Transverse colon (tissue), 4 donors: ENCODE measurements around the gene DMD. TPM values are rescaled to one million over a fixed set of nuclear protein-coding genes. Genes with fewer than 3 reads are reported as not detected.

Source experiments
- DNase-seq: peaks from one replicate; pipeline ENCODE4 v3.0.0-alpha.2; 2019
- H3K27ac ChIP-seq, 4 donors: fragments of 200-600 bp; sonication (generic); 2 replicates each; pipeline ENCODE4 v1.5.1; 2016 to 2018; ENCODE audit warnings: inconsistent platforms in 4 of 4
- H3K27me3 ChIP-seq: fragments of 200-600 bp; sonication (generic); 2 replicates; pipeline ENCODE4 v1.5.1; 2017; ENCODE audit warnings: inconsistent platforms
- H3K36me3 ChIP-seq, 4 donors: fragments of 200-600 bp; sonication (generic); 2 replicates each; pipeline ENCODE4 v1.5.1; 2017 to 2019; ENCODE audit warnings: inconsistent platforms in 4 of 4
- H3K4me1 ChIP-seq, 4 donors: fragments of 200-600 bp; sonication (generic); 2 replicates each; pipeline ENCODE4 v1.5.1; 2017 to 2020; ENCODE audit warnings: inconsistent platforms in 4 of 4
- H3K4me3 ChIP-seq, 4 donors: fragments of 200-600 bp; sonication (generic); 1 replicate in 1 of 4; 2 replicates in 3 of 4; pipeline versions ENCODE4 v1.5.1 to v1.6.1; 2017 to 2019; ENCODE audit warnings: inconsistent platforms in 4 of 4
- H3K9me3 ChIP-seq, 2 donors: fragments of 200-600 bp; sonication (generic); 2 replicates each; pipeline ENCODE4 v1.5.1; 2017 to 2019; ENCODE audit warnings: inconsistent platforms in 2 of 2
- CTCF ChIP-seq, 5 experiments: fragments of 200-600 bp in 3 of 5; fragments of 450-650 bp in 2 of 5; sonication (generic) in 3 of 5; IDR thresholded peaks; 1 replicate in 2 of 5; 2 replicates in 3 of 5; pipeline ENCODE4 v1.5.1; 2016 to 2017; ENCODE audit warnings: antibody characterized with exemption in 5 of 5, inconsistent platforms in 3 of 5, mild to moderate bottlenecking in 2 of 5, moderate library complexity in 1 of 5
- EP300 ChIP-seq: sonication (generic); formaldehyde crosslinking; IDR thresholded peaks from one replicate; pipeline ENCODE4 v1.6.1; 2017; ENCODE audit warnings: antibody characterized with exemption, low read depth
- POLR2A ChIP-seq: fragments of 450-650 bp; IDR thresholded peaks from one replicate; pipeline ENCODE4 v1.6.1; 2016; ENCODE audit warnings: antibody characterized with exemption, mild to moderate bottlenecking, moderate library complexity
- POLR2AphosphoS5 ChIP-seq, 3 donors: sonication (generic); formaldehyde crosslinking; IDR thresholded peaks; one replicate each; pipeline ENCODE4 v1.6.1; 2016; ENCODE audit warnings: antibody characterized with exemption in 3 of 3
- WGBS, 2 donors: methylation state at CpG; one replicate each; pipeline ENCODE4 v1.1.5; 2018; ENCODE audit warnings: low coverage in 1 of 2; 5-methylcytosine and 5-hydroxymethylcytosine counted together
- in situ Hi-C, 4 donors: fragments of 200-750 bp; cut with MboI; loops; one replicate each; pipeline versions ENCODE4 v1.15.0 to v1.15.1; 2017; ENCODE audit warnings: low sequenced_read_pairs in 3 of 4, low pct_ligation_motif_present in 1 of 4, low pct_unique_long_range_greater_than_20kb in 1 of 4
- intact Hi-C: fragments of 100-400 bp; cut with DNase I; formaldehyde crosslinking; loops from one replicate; pipeline ENCODE4 v1.15.1; 2023; ENCODE audit warnings: low total_unique reads
- total RNA-seq, 4 donors: library from RNA; depleted of rRNA; stranded (reverse); fragments of >200 nt; gene quantifications; one replicate each; pipeline ENCODE4 v1.1.0, GENCODE V29; 2016

Gene DMD
- total RNA-seq, 4 donors from 2014 or later = 20.9 to 44.6 (median 32.5) TPM

GRCh38 chrX:31092476-31092875 lies 2118.9 kb downstream of the DMD start:
- Histone ChIP-seq H3K36me3 (no peaks in the 10 kb centered on the region), H3K27ac (no peak overlapping the region), H3K4me3 (no peak overlapping the region), H3K27me3 (no peaks in the 10 kb centered on the region), H3K9me3 (no peaks in the 10 kb centered on the region), H3K4me1 (no peaks in the 10 kb centered on the region)
- intact Hi-C loops (no loop called here), in situ Hi-C loops (no loop called here)
- no peak for DNase-seq
- 55 to 80% methylated on average over 1 to 3 of the region's 3 CpGs for WGBS, 2 donors
- no peak for TF ChIP-seq POLR2A
- TF ChIP-seq CTCF (IDR thresholded peaks at IDR 0.05) = no peak
- no peak for TF ChIP-seq EP300
- no peak for TF ChIP-seq POLR2AphosphoS5 (IDR thresholded peaks at IDR 0.05)

- WGBS, 2 donors = 36 to 51% methylated on average over 1 of the region's 1 CpG
- in situ Hi-C loops (no loop called here), intact Hi-C loops (no loop called here)
- no peaks in the 10 kb centered on the region for H3K27me3 ChIP-seq
- no peak overlapping the region for H3K27ac ChIP-seq
- H3K4me1 ChIP-seq = no peaks in the 10 kb centered on the region
- no peak for DNase-seq
- no peak overlapping the region for H3K4me3 ChIP-seq
- H3K9me3 ChIP-seq = no peaks in the 10 kb centered on the region
- H3K36me3 ChIP-seq = no peaks in the 10 kb centered on the region
- TF ChIP-seq CTCF (IDR thresholded peaks at IDR 0.05) (no peak), POLR2A (no peak), POLR2AphosphoS5 (IDR thresholded peaks at IDR 0.05) (no peak), EP300 (no peak)
Observed at GRCh38 chrX:31091819-31092218, 2119.5 kb downstream of the DMD start.

GRCh38 chrX:31074522-31074921 lies 2136.8 kb downstream of the DMD start:
- intact Hi-C loops = no loop called here
- in situ Hi-C loops = no loop called here
- Histone ChIP-seq H3K9me3 (no peaks in the 10 kb centered on the region), H3K36me3 (no peaks in the 10 kb centered on the region), H3K4me1 (no peaks in the 10 kb centered on the region), H3K4me3 (no peak overlapping the region), H3K27ac (no peak overlapping the region), H3K27me3 (no peaks in the 10 kb centered on the region)
- no peak for DNase-seq
- WGBS, 2 donors = 62% methylated on average over 2 of the region's 2 CpGs; no CpG with 5 or more reads in 1 of the 2 donors
- no peak for TF ChIP-seq EP300
- no peak for TF ChIP-seq POLR2AphosphoS5 (IDR thresholded peaks at IDR 0.05)
- no peak for TF ChIP-seq POLR2A
- no peak for TF ChIP-seq CTCF (IDR thresholded peaks at IDR 0.05)

- intact Hi-C loops = no loop called here
- H3K27me3 ChIP-seq = no peaks in the 10 kb centered on the region
- no peaks in the 10 kb centered on the region for H3K9me3 ChIP-seq
- H3K4me3 ChIP-seq = no peak within 1 kb of the TSS
- H3K4me1 ChIP-seq = no peaks in the 10 kb centered on the region
- H3K36me3 ChIP-seq = no peaks in the 10 kb centered on the region
- in situ Hi-C loops = no loop called here
- 92% methylated on average over 33 of the region's 33 CpGs; no CpG with 5 or more reads in 1 of the 2 donors for WGBS, 2 donors
- H3K27ac ChIP-seq = no peak within 1 kb of the TSS
- TF ChIP-seq EP300 = no peak
- no peak for DNase-seq
Observed at GRCh38 chrX:31071725-31072124, 2139.6 kb downstream of the DMD start, which contains the start of gene FTHL17. Gene FTHL17 (minus strand): TSS chrX:31072041. CDS start chrX:31071953, 88 bp downstream.

- no peak for DNase-seq
- in situ Hi-C loops = no loop called here
- Histone ChIP-seq H3K27ac (no peak overlapping the region), H3K27me3 (no peaks in the 10 kb centered on the region), H3K36me3 (no peaks in the 10 kb centered on the region), H3K4me1 (no peaks in the 10 kb centered on the region), H3K9me3 (no peaks in the 10 kb centered on the region), H3K4me3 (no peak overlapping the region)
- 79 to 83% methylated on average over 1 to 17 of the region's 18 CpGs for WGBS, 2 donors
- intact Hi-C loops = no loop called here
- TF ChIP-seq EP300 = no peak
- TF ChIP-seq POLR2A = no peak
- no peak for TF ChIP-seq POLR2AphosphoS5 (IDR thresholded peaks at IDR 0.05)
- TF ChIP-seq CTCF (IDR thresholded peaks at IDR 0.05) = no peak
Observed at GRCh38 chrX:31071262-31071661, 2140.1 kb downstream of the DMD start.
